ENCODE results near the gene LEUTX.

GRCh38 chr19:39738814-39739213 lies 39.8 kb upstream of the LEUTX start:
- no peak for TF ChIP-seq ZBTB33 (IDR thresholded peaks at IDR 0.05)
- TF ChIP-seq CTCF (IDR thresholded peaks at IDR 0.05; ENCODE audit: low read depth, low read length, missing input control), result no peak
- TF ChIP-seq JUND (IDR thresholded peaks at IDR 0.05), result no peak
- no peak for TF ChIP-seq EGR1 (IDR thresholded peaks at IDR 0.05; ENCODE audit: low read depth in 2 of 2)
- TF ChIP-seq NR2F2 (IDR thresholded peaks at IDR 0.05), result no peak
- TF ChIP-seq SP1 (IDR thresholded peaks at IDR 0.05), result no peak
- TF ChIP-seq GABPA (IDR thresholded peaks at IDR 0.05 in 1 of 2, conservative IDR thresholded peaks at IDR 0.05 in 1 of 2), result no peak
- no peak for TF ChIP-seq RAD21 (IDR thresholded peaks at IDR 0.05)
- TF ChIP-seq MAX (IDR thresholded peaks at IDR 0.05), result no peak

Data from liver (tissue), 3 donors.